WI38 (cell line): ENCODE data around the gene NAA40.
A peak's percentile ranks its signal among the peaks of the same experiment; 100 is the strongest.
"Not testable (repeated sequence)": the region's sequence is repeated elsewhere in the genome, so short reads cannot be mapped to it uniquely, and the experiment has no call there.

Experiments
- H3K4me3 ChIP-seq: 2 replicates; pipeline ENCODE4 v1.5.1; 2011; ENCODE audit warnings: low read depth, mild to moderate bottlenecking, control low read depth, low read length
- TF ChIP-seq, protein P1 (sequence below): IDR thresholded peaks from 2 replicates; pipeline ENCODE4 v1.5.1; 2012; ENCODE audit warnings: low read depth, mild to moderate bottlenecking, control low read depth, low read length

NAA40 gene

DNA sequence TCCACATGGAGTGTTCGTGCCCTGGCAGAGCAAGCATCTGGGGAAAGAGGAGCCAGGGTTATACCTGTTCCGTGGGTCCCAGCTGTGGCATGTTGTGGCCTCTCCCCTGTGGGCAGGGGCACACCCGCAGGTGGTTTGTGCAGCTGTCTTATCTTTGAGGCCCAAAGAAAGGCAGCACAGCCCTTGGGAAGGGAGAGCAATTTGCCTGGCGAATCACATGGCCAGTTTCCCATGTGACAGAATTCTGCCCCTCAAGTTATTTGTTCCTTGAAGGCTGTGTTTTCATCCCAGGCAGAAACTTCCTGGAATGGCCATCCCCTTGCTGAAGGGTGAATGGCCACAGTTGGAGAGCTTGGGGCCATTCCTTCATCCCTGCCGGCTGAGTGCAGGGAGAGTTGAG, 19.2 kb downstream of the NAA40 start:
- TF ChIP-seq, protein P1, sequence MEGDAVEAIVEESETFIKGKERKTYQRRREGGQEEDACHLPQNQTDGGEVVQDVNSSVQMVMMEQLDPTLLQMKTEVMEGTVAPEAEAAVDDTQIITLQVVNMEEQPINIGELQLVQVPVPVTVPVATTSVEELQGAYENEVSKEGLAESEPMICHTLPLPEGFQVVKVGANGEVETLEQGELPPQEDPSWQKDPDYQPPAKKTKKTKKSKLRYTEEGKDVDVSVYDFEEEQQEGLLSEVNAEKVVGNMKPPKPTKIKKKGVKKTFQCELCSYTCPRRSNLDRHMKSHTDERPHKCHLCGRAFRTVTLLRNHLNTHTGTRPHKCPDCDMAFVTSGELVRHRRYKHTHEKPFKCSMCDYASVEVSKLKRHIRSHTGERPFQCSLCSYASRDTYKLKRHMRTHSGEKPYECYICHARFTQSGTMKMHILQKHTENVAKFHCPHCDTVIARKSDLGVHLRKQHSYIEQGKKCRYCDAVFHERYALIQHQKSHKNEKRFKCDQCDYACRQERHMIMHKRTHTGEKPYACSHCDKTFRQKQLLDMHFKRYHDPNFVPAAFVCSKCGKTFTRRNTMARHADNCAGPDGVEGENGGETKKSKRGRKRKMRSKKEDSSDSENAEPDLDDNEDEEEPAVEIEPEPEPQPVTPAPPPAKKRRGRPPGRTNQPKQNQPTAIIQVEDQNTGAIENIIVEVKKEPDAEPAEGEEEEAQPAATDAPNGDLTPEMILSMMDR: no peak
- H3K4me3 ChIP-seq: no peak overlapping the region

DNA sequence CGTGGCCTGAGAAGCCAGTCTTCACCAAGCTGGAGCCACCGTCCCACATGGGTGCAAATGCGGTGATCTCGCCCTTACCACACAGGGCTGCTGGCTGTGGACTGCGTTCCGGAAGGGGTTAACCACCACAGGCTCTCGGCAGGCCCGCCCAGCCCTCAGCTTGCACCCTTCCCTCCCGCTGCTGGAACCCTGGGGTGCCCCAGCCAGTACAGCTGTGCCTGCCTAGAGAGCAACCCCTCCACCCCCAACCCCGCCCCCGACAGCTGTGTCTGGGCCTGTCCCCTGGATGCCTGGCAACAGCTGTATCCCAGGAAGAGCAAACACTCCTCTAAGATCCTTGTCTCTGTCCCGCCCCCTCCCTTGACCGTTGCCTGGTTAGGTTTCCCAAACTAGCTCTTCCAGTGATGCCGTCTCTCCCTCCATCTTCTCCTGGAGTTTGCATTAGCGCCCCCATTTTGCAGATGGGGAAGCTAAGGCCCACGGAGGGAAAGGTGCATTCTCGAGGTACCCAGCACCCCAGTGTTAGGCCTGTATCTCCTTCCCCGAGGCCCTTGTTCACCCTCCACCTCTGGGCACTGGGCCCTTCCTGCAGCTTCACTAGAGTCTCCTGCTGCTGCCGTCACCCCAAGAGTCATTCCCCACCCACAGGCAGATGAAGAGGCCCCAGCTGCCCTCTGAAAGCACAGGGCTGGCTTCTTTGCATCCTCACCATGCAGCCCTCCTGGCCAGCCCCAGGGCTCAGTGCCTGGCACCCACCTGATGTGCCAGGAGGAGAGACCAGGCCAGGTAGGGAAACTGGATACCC, 23.0 kb downstream of the NAA40 start:
- TF ChIP-seq, protein P1: no peak
- H3K4me3 ChIP-seq: no peak overlapping the region

DNA sequence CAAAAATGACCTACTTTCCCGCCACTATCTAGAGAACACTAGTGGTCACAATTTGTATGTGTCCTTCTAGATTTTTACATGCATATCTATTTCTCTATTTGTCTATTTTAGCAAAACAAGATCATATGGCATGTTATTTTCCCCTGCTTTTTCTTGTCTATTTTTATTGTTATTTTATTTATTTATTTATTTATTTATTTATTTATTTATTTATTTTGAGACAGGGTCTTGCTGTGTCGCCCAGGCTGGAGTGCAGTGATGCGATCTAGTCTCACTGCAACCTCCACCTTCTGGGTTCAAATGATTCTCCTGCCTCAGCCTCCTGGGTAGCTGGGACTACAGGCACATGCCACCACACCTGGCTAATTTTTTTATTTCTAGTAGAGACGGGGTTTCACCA, 25.1 kb downstream of the NAA40 start:
- not testable (repeated sequence) for H3K4me3 ChIP-seq

DNA sequence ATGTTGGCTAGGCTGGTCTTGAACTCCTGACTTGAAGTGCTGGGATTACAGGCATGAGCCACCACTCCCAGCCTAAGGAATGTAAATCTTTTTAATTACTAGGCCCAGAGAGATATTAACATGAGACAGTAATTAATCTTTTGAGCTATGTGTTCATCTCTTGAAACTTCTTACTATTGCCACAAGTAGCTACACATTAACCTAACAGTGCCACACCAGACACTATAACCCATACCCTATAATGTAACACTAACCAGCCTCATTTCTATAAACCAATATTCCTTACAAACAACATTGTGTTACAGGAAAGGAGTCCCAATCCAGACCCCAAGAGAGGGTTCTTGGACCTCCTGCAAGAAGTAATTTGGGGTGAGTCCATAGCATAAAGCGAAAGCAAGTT, 27.6 kb downstream of the NAA40 start:
- H3K4me3 ChIP-seq: no peak overlapping the region
- TF ChIP-seq, protein P1: no peak

DNA sequence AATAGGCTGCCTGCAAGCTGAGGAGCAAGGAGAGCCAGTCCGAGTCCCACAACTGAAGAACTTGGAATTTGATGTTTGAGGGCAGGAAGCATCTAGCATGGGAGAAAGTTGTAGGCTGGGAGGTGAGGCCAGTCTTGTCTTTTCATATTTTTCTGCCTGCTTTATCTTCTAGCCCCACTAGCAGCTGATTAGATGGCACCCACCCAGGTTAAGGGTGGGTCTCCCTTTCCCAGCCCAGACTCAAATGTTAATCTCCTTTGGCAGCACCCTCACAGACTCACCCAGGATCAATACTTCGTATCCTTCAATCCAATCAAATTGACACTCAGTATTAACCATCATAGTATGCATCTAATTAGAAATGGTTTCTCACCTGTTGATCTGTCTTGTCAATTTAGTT, 30.7 kb downstream of the NAA40 start:
- TF ChIP-seq, protein P1: no peak
- H3K4me3 ChIP-seq: no peak overlapping the region

DNA sequence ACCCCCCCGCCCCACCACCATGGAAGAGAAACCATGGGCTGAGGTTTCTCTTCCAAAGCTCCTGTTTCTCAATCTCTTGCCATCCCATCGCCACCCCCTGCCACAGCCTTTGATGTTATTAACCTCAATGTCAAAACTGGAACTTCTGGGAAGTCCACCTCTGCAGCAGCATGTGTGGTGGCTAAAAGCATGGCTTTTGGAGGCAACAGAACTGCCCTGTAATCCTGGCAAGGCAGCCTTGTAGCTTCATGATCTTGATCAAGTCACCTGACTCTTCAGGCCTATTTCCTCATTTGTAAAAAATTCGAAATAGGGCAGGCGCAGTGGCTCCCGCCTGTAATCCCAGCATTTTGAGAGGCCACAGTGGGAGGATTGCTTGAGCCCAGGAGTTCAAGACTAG, 32.1 kb downstream of the NAA40 start:
- no peak overlapping the region for H3K4me3 ChIP-seq
- TF ChIP-seq, protein P1: no peak

DNA sequence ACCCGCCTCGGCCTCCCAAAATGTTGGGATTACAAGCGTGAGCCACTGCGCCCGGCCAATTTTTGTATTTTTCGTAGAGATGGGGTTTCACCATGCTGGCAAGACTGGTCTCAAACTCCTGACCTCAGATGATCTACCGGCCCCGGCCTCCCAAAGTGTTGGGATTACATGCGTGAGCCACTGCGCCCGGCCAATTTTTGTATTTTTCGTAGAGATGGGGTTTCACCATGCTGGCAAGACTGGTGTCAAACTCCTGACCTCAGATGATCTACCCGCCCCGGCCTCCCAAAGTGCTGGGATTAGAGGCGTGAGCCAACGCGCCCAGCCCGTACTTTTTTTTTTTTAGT, 35.1 kb downstream of the NAA40 start:
- not testable (repeated sequence) for H3K4me3 ChIP-seq

DNA sequence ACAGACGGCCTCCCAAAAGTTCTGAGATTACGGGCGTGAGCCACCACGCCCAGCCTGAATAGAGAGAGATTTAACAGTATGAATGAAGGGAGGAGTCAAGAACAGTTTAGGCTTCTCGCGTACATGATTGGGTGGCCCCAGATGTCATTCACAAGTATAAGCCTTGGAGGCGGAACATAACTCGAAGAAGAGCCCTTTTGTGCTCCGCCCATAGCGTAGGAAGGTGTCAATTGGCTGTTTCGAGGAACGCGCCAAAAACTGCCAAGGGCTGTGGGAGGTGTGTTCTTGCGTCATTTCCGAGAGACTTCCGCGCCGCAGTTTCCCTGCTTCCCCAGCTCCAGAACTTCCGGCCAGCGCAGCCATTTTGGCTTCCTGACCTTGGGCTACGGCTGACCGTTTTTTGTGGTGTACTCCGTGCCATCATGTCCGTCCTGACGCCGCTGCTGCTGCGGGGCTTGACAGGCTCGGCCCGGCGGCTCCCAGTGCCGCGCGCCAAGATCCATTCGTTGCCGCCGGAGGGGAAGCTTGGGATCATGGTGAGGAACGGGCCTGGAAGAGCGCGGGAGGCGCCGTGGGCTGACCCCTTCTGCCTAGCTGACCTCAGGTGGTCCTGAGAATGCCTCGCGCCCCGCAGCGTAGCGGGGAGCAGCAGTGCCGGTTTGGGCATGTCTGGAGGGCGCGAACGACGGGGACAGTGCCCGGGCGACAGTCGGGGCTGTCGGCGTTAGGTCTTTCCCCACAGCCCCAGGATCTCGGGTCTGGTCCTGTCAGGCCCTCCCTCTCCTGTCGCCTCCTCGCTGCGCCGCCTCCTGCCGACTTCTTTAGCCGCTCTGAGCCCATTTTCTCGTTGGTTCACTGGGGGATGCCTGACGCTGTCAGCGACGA, 35.7 kb downstream of the NAA40 start, which contains the start of gene COX8A:
TSS of gene COX8A (plus strand) at position 362 of the 885 bp plus-strand sequence. CDS start at position 423, 61 bp downstream.
- TF ChIP-seq, protein P1: no peak
- H3K4me3 ChIP-seq: peak within 1 kb of the TSS; percentile 89
